ENCODE results near the gene LOX.

LOX gene

GRCh38 chr5:122040636-122041302, 37.3 kb downstream of the LOX start:
- no peak overlapping the region for H3K4me3 ChIP-seq (ENCODE audit: low read length)
- no peak overlapping the region for H3K9ac ChIP-seq (ENCODE audit: low read length)
- no peaks in the 10 kb centered on the region for H3K9me3 ChIP-seq (ENCODE audit: control insufficient read depth, low read depth, low read length)
- H3K27ac ChIP-seq (ENCODE audit: low read length), result no peak overlapping the region
- H3K27me3 ChIP-seq (ENCODE audit: control insufficient read depth, insufficient read depth, low read length), result no peaks in the 10 kb centered on the region
- H3K36me3 ChIP-seq (ENCODE audit: control insufficient read depth, low read depth, low read length), result no peaks in the 10 kb centered on the region
- no peaks in the 10 kb centered on the region for H3K4me1 ChIP-seq (ENCODE audit: control insufficient read depth, low read depth, low read length)

DNA sequence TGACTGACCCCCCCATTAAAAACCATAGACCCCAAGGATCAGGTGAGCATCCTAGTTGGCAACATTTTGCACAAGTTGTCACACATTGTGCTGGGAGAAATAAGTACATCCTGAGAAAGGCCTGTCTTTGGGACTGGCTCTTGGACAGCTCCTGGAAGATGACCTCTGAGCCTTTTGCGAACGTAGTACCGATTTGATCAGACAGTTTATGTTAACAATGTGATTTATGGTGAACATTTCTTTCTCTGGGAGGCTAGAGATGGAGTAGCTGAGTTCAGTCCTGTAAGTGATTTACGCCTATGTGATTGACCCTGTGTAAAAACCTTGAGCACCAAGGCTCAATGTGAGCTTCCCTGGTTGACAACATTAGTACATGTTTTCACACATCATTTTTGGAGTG, 41.7 kb downstream of the LOX start:
- H3K4me3 ChIP-seq (ENCODE audit: low read length), result no peak overlapping the region
- no peaks in the 10 kb centered on the region for H3K27me3 ChIP-seq (ENCODE audit: control insufficient read depth, insufficient read depth, low read length)
- no peaks in the 10 kb centered on the region for H3K9me3 ChIP-seq (ENCODE audit: control insufficient read depth, low read depth, low read length)
- no peak overlapping the region for H3K9ac ChIP-seq (ENCODE audit: low read length)
- no peak overlapping the region for H3K27ac ChIP-seq (ENCODE audit: low read length)
- H3K36me3 ChIP-seq (ENCODE audit: control insufficient read depth, low read depth, low read length), result no peaks in the 10 kb centered on the region
- no peaks in the 10 kb centered on the region for H3K4me1 ChIP-seq (ENCODE audit: control insufficient read depth, low read depth, low read length)

- H3K9ac ChIP-seq (ENCODE audit: low read length), result no peak overlapping the region
- H3K36me3 ChIP-seq (ENCODE audit: control insufficient read depth, low read depth, low read length), result no peaks in the 10 kb centered on the region
- H3K4me3 ChIP-seq (ENCODE audit: low read length), result no peak overlapping the region
- no peak overlapping the region for H3K27ac ChIP-seq (ENCODE audit: low read length)
- H3K9me3 ChIP-seq (ENCODE audit: control insufficient read depth, low read depth, low read length), result no peaks in the 10 kb centered on the region
- no peaks in the 10 kb centered on the region for H3K27me3 ChIP-seq (ENCODE audit: control insufficient read depth, insufficient read depth, low read length)
- H3K4me1 ChIP-seq (ENCODE audit: control insufficient read depth, low read depth, low read length), result no peaks in the 10 kb centered on the region
Measured at GRCh38 chr5:122035913-122036312, 42.1 kb downstream of the LOX start.

GRCh38 chr5:122031836-122032235, 46.2 kb downstream of the LOX start:
- Histone ChIP-seq H3K4me1 (ENCODE audit: control insufficient read depth, low read depth, low read length) (no peaks in the 10 kb centered on the region), H3K27me3 (ENCODE audit: control insufficient read depth, insufficient read depth, low read length) (no peaks in the 10 kb centered on the region), H3K27ac (ENCODE audit: low read length) (no peak overlapping the region), H3K4me3 (ENCODE audit: low read length) (no peak overlapping the region), H3K9me3 (ENCODE audit: control insufficient read depth, low read depth, low read length) (no peaks in the 10 kb centered on the region), H3K36me3 (ENCODE audit: control insufficient read depth, low read depth, low read length) (no peaks in the 10 kb centered on the region), H3K9ac (ENCODE audit: low read length) (no peak overlapping the region)

DNA sequence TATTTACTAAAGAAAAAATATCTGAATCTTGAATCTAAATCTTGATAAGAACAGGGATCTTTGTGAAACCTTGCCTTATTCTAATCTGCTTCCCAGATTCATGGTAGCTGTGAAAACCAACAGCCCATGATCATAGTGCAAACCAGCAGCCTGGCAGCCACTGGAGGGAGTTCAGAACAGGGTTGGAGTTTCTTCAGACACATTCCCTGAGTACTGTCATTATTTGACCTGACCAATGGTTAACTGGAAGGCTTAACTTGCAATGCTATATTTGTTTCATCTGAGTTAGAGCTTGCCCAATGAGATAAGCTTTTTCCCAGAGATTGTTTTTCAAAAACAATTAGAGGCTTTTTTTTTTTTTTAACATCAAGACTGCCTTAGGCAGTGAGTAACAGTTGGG, 47.8 kb downstream of the LOX start:
- H3K9ac ChIP-seq (ENCODE audit: low read length), result no peak overlapping the region
- H3K36me3 ChIP-seq (ENCODE audit: control insufficient read depth, low read depth, low read length), result no peaks in the 10 kb centered on the region
- H3K4me3 ChIP-seq (ENCODE audit: low read length), result no peak overlapping the region
- H3K4me1 ChIP-seq (ENCODE audit: control insufficient read depth, low read depth, low read length), result no peaks in the 10 kb centered on the region
- H3K27ac ChIP-seq (ENCODE audit: low read length), result no peak overlapping the region
- no peaks in the 10 kb centered on the region for H3K27me3 ChIP-seq (ENCODE audit: control insufficient read depth, insufficient read depth, low read length)
- no peaks in the 10 kb centered on the region for H3K9me3 ChIP-seq (ENCODE audit: control insufficient read depth, low read depth, low read length)

DNA sequence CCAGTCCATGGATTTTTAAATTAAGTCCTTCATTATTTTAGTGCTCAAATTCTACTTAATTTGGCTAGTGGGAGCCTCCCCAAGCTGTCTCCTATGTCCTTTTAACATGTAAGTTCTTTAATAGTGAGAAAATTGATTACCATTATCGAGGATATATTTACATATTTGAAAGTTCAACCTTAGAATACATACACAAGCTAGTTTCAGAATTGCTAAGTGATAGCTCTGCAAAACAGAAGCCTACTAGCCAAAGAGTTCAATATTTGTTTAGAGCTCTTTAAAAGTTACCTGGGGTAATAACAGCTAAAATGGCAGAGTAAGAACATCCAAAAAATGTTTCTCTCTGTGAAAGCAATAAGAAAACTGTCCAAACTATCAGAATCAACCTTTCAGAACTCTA, 48.2 kb downstream of the LOX start:
- H3K4me1 ChIP-seq (ENCODE audit: control insufficient read depth, low read depth, low read length), result no peaks in the 10 kb centered on the region
- H3K36me3 ChIP-seq (ENCODE audit: control insufficient read depth, low read depth, low read length), result no peaks in the 10 kb centered on the region

DNA sequence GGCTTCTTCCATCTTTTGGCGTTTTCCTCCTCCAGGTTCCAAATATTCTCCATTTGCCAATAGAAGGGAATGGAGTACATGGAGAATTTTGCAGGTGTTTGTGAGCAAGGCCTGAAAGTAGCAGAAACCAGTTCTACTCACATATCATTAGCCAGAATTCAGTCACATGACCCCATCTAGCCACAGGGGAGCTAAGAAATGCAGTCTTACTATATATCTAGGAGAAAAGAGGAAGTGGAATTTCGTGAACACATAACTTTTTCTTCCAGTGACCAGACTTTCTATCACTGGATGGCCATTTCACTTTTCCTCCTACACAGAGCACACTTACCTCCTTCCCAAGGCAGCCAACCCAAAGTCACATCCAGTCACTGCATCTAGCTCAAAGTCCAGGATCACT, 55.1 kb downstream of the LOX start:
- H3K27me3 ChIP-seq (ENCODE audit: control insufficient read depth, insufficient read depth, low read length), result no peaks in the 10 kb centered on the region
- no peak overlapping the region for H3K4me3 ChIP-seq (ENCODE audit: low read length)
- H3K36me3 ChIP-seq (ENCODE audit: control insufficient read depth, low read depth, low read length), result peaks cover 30% of the 10 kb centered on the region
- no peaks in the 10 kb centered on the region for H3K9me3 ChIP-seq (ENCODE audit: control insufficient read depth, low read depth, low read length)
- H3K4me1 ChIP-seq (ENCODE audit: control insufficient read depth, low read depth, low read length), result no peaks in the 10 kb centered on the region
- H3K27ac ChIP-seq (ENCODE audit: low read length), result no peak overlapping the region
- H3K9ac ChIP-seq (ENCODE audit: low read length), result no peak overlapping the region

More for the DNA sequence above, 48.2 kb downstream of the LOX start:
- Histone ChIP-seq H3K4me3 (ENCODE audit: low read length) (no peak overlapping the region), H3K27me3 (ENCODE audit: control insufficient read depth, insufficient read depth, low read length) (no peaks in the 10 kb centered on the region), H3K27ac (ENCODE audit: low read length) (no peak overlapping the region), H3K9ac (ENCODE audit: low read length) (no peak overlapping the region), H3K9me3 (ENCODE audit: control insufficient read depth, low read depth, low read length) (no peaks in the 10 kb centered on the region)

DNA sequence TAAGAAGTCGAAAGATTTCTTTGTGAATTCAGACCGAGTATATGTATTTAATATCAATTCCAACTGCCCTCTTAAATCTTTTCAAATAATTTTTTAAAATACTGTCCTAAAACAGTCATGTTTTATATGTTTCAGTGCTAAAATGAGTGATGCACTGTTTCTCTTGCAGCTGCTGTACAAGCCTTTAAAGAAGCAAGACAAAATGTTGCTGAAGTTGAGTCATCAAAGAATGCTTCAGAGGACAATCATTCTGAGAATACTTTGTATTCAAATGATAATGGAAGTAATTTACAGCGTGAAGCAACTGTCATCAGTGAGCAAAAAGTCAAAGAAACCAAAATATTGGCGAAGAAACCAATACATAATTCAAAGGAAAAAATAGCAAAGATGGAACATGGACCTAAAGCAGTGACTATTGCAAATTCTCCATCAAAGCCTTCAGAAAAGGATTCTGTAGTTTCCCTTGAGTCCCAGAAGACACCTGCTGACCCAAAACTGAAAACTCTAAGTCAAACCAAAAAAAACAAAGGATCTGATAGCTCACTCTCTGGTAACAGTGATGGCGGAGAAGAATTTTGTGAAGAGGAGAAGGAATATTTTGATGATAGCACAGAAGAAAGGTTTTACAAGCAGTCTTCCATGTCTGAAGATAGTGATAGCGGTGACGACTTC, 58.0 kb downstream of the LOX start:
- Histone ChIP-seq H3K4me3 (ENCODE audit: low read length) (no peak overlapping the region), H3K27ac (ENCODE audit: low read length) (no peak overlapping the region), H3K27me3 (ENCODE audit: control insufficient read depth, insufficient read depth, low read length) (no peaks in the 10 kb centered on the region), H3K36me3 (ENCODE audit: control insufficient read depth, low read depth, low read length) (peaks cover 30% of the 10 kb centered on the region), H3K9me3 (ENCODE audit: control insufficient read depth, low read depth, low read length) (no peaks in the 10 kb centered on the region), H3K9ac (ENCODE audit: low read length) (no peak overlapping the region), H3K4me1 (ENCODE audit: control insufficient read depth, low read depth, low read length) (no peaks in the 10 kb centered on the region)

DNA sequence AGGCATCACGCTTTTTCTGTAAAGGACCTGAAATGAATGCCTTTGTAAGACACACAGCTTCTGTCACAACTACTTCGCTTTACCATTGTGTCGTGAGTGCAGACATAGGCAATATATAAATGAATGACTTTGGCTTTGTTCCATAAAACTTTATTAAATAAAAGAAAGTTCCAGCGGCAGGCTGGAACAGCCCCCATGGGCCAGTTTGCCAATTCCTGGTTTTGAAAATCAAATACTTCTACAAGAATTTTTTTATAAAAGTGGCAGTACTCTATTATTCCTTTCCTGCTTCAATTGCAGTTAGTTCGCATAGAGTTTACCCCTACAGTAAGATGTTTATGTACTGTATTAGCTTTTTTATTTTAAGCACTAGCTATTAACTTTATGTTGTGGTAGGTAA, 62.6 kb downstream of the LOX start:
- no peak overlapping the region for H3K27ac ChIP-seq (ENCODE audit: low read length)
- H3K36me3 ChIP-seq (ENCODE audit: control insufficient read depth, low read depth, low read length), result peaks cover 8% of the 10 kb centered on the region
- H3K9ac ChIP-seq (ENCODE audit: low read length), result no peak overlapping the region
- no peaks in the 10 kb centered on the region for H3K27me3 ChIP-seq (ENCODE audit: control insufficient read depth, insufficient read depth, low read length)
- H3K9me3 ChIP-seq (ENCODE audit: control insufficient read depth, low read depth, low read length), result no peaks in the 10 kb centered on the region
- no peaks in the 10 kb centered on the region for H3K4me1 ChIP-seq (ENCODE audit: control insufficient read depth, low read depth, low read length)
- H3K4me3 ChIP-seq (ENCODE audit: low read length), result no peak overlapping the region

DNA sequence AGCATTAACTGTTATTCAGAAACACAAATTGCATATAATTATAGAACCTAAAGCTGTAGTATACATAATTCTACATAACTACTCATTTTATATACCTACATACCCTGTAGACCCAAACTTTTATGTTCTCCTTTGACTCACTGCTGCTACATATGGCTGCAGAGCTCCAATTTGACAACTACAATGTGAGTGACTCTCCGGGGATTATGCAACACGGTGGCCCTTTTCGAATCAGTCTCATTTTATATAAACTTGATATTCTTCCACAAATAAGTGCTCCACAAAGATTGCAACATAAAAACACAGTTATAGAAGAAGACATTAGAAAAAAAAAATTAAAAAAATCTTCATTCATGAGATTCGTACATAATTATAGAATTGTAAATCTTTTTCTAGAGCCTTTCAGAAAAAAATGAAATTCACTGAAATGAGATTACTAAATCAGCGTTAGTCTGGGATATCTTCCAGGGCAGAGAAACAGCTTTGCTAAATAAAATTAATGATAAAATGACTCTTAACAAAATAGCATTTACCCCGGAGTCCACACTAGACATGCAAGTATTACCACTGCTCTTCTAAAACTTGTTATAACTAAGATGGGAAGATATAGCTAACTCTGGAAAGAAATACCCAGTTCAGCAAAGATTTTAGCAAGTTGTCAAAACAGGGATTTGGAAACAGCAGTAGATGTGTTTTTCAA, 63.7 kb downstream of the LOX start:
- Histone ChIP-seq H3K36me3 (ENCODE audit: control insufficient read depth, low read depth, low read length) (no peaks in the 10 kb centered on the region), H3K27me3 (ENCODE audit: control insufficient read depth, insufficient read depth, low read length) (no peaks in the 10 kb centered on the region), H3K9ac (ENCODE audit: low read length) (no peak overlapping the region), H3K4me1 (ENCODE audit: control insufficient read depth, low read depth, low read length) (no peaks in the 10 kb centered on the region), H3K27ac (ENCODE audit: low read length) (no peak overlapping the region), H3K4me3 (ENCODE audit: low read length) (no peak overlapping the region), H3K9me3 (ENCODE audit: control insufficient read depth, low read depth, low read length) (no peaks in the 10 kb centered on the region)

All from iPS-18a (cell line).